Left cardiac atrium (tissue), 4 donors: ENCODE data around the gene TRABD. TPM values are rescaled to one million over a fixed set of nuclear protein-coding genes. Genes with fewer than 3 reads are reported as not detected.
"Not testable (repeated sequence)": the region's sequence is repeated elsewhere in the genome, so short reads cannot be mapped to it uniquely, and the experiment has no call there.

Experiments used
- ATAC-seq, 2 donors: fragments of 200-7000 bp; cut with Tn5 transposase; one replicate each; pipeline ENCODE4 v1.9.1; 2020; ENCODE audit warnings: mild to moderate bottlenecking in 2 of 2, moderate library complexity in 2 of 2
- DNase-seq: peaks from one replicate; pipeline ENCODE4 v3.0.0-alpha.2; 2020
- intact Hi-C, 2 donors: fragments of 100-400 bp; cut with DNase I; formaldehyde crosslinking; loops; one replicate each; pipeline versions ENCODE4 v1.14.1 to v1.15.1; 2022 to 2023
- total RNA-seq, 2 donors: library from RNA; stranded (reverse); fragmentation: NEBNext Ultra II Directional; extraction: Animal tissue kit (Norgen Biotek cat#: 25700); gene quantifications; one replicate each; pipeline ENCODE4 v1.2.1, GENCODE V29; 2021
- donor health status: DM: no; HTN: yes; CAD: no.
- donor health status: DM: no; HTN: yes; CAD: no; lungs with severe emphysema.
- donor health status: DM: yes; HTN: yes; CAD: no.
- donor health status: Dilated cardiomyopathy.

Gene TRABD
- total RNA-seq, 2 donors from 2014 or later, result 19.6 to 26.1 TPM

DNA sequence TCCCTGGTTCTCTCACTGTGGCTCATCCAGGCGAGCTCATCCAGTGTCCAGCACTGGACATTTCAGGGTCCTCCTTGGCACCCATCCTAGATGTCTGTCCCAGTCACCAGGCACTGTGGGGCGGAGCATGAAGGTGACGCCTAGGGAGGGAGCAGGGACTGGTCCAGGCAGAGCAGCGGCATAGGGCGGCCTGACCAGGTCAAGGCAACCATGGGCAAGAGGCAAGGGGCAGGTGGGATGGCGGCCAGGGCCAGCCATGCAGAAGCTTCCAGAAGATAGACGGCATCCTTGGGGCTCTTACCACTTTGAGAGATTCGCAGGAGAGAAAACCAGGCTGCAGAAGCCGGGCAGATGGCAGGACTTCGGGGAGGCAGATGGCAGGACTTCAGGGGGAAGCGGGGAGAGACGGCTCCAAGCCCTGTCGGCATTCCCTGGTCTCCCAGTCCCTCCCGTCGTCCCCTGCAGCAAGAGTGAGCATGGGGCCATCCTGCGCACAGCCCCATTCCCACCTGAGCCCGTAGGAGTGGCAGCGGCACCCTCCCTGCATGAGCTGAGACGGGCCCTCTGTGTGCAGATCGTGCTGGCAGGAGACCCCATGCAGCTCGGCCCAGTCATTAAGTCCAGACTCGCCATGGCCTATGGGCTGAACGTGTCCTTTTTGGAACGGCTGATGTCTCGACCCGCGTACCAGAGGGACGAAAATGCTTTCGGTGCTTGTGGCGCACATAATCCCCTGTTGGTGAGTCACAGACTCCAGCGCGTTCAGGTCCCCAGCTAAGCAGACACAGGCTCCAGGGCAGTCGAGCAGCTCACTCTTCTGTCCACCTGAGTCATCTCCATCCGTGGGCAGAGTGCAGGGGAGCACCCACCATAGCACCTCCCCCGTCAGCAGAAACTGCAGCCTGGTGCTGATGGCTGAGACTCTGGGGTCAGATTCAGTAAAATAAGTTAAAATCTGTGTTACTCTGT, 35.3 kb upstream of the TRABD start:
- ATAC-seq, result no peak
- intact Hi-C loops, result no loop called here
- DNase-seq, result no peak

DNA sequence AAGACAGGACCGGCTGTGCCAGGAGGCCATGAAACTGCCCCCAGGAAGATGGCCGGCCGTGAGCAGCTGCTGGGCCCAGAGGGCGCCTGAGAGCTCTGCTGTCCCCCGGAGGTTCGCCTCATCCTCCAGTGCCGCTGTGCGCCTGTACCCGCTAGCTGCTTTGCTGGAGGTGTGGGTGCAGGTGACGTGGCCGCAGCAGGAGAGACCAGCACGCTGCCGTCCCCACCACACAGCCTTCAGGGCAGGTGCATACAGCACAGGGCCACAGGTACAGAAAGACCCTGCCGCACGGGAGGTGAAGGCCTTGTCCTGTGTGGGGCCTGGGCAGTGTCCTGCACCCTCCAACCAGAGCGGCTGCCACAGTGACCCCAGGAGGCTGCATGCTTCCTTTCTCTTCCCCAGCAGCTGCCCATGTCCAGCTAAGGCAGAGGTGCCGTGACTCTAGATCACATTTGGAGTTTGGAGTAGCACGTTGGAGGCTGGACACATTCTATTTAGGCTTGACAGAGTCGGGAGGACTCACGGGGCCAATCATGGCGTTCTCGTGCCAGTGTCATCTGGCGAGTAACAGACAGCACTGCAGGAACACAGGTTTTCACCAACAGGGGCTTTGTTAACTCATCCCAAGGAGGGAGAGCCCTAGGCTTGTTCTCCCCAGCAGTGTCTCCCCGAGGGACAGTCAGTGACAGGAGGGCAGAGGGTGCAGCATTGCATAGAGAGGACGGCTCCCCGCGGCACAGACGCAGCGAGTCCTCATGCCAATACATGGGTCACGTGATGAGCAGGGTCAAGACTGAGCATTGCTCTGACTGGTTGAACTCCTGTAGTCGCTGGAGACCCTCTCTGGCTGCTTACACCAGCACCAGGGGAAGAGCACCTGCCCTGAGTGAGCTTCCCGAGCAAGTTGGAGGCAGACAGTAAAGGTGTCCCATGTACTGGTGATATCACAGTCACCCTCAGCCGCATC, 33.9 kb upstream of the TRABD start:
- no peak for DNase-seq
- intact Hi-C loops, result no loop called here
- peak in 1 of 2 donors; percentile 56 for ATAC-seq

DNA sequence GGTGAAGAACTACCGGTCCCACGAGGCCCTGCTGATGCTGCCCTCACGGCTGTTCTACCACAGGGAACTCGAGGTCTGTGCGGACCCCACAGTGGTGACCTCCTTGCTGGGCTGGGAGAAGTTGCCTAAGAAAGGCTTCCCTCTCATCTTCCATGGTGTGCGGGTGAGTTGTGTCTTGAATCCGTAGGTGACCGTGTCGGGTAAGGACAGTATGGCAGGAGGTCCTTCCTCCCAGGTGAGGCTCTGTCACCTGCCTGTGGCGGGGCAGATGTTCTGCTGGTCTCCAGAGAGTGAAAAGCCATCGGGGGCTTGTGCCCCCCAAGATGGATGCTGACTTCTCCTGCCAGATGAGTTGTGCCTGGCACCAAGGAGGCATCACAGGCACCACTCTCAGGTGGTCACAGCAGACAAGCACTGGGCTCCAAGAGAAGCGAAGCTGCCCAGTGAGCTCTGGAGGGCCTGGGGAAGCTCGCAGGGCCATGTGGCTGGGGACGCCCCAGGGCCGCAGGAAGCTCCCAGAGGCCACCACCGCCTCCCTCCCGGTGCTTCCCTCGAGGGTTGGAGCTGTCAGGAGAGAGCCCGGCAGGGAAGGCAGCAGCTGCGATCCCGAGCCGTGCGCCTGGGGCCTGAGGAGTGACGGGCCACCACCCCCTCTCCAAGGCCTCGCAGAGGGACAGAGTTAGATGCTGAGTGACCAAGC, 32.5 kb upstream of the TRABD start:
- intact Hi-C loops, result no loop called here
- DNase-seq (no peak), ATAC-seq (no peak)

DNA sequence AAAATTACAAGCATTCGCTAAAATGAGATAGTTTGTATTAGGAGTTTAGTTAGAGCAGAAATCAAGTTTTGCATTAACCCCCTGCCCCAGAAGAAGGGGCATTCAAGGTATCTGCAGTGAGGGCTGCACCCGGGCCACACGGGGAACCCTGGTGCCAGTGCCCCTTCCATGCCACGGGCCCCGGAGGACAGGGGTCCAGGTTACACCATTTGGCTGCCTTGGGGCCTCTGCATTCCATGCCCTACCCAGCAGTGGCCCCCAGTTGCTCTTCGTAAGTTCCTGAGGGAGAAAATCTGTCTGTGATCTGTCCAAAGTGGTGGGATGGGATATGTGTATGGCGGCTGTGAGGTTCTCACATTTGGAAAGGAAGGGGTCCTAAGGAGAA, 32.0 kb upstream of the TRABD start:
- ATAC-seq (no peak), DNase-seq (no peak)
- intact Hi-C loops, result no loop called here

DNA sequence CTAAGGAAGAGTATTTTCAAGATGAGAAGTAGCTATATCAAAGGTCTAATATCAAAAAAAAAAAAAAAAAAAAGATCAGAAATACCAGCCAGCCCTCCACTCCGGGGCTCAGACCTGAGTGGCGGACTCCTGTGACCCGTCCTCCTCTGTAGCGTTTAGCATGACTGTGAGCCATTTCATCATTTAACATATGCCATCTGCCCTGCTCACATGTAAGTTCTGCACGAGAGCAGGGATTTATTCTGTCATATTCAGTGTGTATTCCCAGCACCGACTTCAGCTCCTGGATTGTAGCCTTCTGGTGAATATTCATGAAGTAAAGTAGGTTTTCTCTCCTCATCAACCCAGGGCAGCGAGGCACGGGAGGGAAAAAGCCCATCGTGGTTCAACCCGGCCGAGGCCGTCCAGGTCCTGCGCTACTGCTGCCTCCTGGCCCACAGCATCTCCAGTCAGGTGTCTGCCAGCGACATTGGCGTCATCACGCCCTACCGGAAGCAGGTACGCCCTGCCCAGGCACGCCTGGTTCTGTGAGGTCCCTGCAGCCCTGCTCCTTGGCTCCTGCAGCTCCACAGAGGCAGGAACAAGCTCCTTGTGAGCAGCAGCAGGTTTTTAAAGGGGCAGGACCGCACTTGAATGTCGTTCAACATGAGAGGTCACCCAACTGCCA, 27.9 kb upstream of the TRABD start:
- ATAC-seq (no peak), DNase-seq (no peak)
- intact Hi-C loops, result no loop called here

DNA sequence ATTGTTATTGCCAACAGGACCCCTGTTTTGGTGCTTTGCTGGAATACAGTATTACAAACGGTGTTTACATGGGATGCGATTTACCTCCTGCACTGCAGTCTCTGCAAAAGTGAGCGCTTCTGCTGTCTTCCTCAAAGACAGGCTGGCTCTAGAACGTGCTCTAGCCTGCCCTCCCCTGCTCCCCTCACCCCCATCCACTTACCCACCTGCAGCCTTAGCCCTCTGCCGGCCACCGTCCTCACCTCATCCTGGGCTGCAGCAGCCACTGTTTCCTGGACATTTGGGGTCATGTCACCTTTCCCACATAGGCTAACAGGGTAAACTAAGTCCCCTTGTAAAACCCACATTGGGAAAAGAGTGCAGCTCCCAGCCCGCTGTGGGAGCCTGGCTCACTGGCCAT, 24.8 kb upstream of the TRABD start:
- intact Hi-C loops, result no loop called here
- DNase-seq, result no peak
- no peak for ATAC-seq

DNA sequence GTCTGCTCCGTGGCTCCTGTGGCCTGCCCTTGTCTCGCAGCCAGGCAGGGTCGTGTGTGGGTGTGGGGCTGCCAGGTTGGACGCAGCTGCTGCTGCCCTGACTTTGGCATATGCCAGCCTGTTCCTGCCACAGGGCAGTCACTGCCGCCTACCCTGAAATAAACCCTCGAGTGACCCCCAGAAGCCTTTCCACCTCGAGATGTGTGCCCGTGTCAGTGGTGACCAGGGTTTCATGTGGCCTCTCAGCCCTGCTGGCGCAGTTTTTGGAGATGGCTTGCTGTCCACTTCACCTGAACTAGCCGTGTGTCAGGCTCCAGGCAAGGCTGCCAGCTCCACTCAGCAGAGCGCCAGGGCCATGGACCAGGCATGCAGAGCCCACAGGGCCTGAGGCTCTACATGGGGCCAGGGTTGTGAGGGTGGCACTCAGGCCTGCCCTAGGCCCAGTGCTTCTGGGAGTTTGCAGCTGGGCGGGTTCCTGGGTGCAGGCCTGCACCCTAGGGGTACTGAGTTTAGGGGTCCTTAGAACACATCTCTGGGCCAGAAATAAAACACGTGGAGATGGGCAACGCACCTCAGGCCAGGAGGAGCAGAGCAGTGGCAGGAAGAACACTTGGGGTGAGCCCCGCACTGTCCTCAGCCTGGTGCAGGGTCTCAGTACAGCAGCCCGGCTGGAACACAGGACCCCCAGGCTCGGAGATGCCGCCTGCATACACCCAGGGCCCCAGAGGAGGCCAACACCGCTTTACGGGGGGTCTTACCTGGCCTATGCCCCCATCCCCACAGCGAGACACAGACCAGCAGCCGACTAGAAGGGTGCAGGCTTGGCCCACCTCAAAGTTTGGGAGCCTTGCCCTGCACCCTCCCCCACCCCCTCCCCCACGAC, 24.0 kb upstream of the TRABD start:
- ATAC-seq (no peak), DNase-seq (no peak)
- intact Hi-C loops, result no loop called here

DNA sequence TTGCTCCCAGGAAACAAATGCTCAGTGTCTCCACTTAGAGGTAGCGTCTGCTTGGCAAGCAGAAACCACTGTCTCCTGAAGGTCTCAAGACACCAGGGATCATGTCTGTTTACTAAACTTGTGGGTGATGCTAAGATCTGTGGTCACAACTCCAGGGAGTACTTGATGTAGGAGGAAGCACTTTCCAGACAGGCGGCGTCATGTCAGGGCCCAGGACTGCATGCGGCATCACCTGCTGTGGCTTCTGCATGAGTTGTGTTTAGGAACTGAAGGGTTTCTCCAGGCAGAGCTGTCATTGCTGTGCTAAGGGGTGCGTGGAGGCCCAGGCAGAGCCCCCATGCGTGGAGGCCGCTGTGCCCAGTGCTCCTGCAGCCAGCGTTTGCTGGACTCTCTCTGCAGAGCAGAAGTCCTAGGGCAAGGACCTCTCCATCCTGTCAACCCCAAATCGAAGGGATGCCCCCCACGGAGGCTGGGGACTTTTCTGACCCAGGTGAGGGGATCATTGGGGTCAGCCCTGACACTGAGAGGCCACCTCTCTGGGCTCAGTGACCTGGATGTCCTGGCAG, 23.2 kb upstream of the TRABD start:
- intact Hi-C loops, result no loop called here
- DNase-seq (no peak), ATAC-seq (no peak)

DNA sequence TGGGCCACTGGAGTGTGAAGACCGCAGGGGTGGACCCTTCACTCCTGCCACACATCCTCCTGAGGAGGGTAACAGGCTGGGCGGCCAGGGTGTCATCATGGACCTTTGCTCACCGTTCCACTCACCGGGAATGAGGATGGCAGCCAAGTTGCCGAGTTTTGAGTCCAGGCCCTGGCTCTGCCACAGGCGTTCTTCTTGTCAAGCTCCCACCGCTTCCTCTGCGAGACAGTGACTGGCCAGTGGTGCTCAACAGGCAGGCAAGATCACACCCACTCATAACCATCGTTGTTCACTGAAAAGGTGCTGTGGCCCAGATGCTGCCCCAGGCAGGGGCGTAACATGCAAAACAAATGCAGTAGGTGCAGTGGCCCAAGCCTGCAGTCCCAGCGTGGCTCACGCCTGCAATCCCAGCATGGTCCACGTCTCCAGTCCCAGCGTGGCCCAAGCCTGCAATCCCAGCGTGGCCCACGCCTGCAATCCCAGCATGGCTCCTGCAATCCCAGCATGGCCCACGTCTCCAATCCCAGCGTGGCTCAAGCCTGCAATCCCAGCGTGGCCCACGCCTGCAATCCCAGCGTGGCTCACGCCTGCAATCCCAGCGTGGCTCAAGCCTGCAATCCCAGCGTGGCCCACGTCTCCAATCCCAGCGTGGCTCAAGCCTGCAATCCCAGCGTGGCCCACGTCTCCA, 20.1 kb upstream of the TRABD start:
- ATAC-seq (no peak), DNase-seq (no peak)
- intact Hi-C loops, result no loop called here

DNA sequence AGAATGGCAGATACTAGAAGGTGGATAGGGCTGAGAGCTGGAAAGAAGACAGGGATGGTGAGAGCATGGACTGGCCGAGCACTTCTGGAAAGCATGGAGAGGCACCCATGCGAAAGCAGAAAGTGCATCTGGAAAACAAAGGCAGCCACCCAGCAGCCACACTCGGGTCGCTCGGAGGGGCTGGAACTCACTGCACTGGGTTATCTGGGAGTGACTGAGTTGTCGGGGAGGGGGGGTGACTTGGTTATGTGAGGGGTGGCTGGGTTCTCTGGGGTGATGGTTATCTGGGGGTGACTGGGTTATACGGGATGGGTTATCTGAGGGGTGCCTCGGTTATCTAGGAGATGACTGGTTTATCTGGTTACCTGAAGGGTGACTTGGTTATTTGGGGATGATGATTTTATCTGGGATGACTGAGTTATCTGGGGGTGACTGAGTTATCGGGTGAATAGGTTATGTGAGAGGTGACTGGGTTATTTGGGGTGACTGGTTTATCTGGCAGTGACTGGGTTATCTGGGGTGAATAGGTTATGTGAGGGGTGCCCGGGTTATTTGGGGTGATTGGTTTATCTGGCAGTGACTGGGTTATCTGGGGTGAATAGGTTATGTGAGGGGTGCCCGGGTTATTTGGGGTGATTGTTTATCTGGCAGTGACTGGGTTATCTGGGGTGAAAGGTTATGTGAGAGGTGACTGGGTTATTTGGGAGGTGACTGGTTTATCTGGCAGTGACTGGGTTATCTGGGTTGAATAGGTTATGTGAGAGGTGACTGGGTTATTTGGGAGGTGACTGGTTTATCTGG, 17.8 kb upstream of the TRABD start:
- ATAC-seq, result no peak
- DNase-seq, result no peak
- intact Hi-C loops, result no loop called here

DNA sequence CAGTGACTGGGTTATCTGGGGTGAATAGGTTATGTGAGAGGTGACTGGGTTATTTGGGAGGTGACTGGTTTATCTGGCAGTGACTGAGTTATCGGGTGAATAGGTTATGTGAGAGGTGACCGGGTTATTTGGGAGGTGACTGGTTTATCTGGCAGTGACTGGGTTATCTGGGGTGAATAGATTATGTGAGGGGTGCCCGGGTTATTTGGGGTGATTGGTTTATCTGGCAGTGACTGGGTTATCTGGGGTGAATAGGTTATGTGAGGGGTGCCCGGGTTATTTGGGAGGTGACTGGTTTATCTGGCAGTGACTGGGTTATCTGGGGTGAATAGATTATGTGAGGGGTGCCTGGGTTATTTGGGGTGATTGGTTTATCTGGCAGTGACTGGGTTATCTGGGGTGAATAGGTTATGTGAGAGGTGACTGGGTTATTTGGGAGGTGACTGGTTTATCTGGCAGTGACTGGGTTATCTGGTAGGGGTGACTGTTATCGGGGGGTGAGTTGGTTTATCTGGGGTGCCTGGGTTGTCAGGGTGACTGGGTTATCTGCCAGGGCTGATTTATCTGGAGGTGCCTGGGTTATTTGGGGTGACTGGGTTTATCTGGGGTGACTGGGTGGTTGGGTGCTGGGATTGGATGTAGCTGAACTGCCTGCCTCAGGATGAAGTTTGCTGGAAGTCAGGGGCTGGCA, 17.1 kb upstream of the TRABD start:
- ATAC-seq, DNase-seq, intact Hi-C loops: not testable (repeated sequence)

DNA sequence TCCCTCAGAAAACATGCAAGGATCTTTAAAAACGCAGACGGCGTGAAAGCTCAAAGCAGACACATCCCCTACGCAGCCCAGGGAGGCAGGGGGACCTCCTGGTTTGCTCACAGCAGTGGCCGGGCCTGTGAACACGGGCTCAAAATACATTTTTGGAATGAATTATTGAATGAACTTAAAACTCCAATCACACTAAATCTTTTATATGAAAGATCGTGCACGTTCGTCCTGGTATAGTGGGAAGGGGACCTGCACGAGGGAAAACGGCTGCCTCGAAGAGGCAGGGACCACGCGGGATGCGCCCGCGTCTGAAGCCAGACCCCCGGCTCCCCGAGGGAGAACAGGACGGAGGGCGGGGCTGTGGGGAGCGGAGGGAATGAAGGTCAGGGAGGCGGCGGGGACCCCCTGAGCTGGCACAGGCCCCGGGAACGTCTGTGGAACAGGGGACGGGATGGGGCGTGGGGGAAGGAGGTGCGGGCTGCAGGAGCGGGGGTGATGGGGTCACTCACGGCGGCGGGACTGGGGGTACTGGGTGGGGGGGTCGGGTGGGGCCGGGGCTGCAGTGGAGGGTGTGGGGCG, 16.4 kb upstream of the TRABD start:
- ATAC-seq, result no peak
- intact Hi-C loops, result no loop called here
- DNase-seq, result no peak

DNA sequence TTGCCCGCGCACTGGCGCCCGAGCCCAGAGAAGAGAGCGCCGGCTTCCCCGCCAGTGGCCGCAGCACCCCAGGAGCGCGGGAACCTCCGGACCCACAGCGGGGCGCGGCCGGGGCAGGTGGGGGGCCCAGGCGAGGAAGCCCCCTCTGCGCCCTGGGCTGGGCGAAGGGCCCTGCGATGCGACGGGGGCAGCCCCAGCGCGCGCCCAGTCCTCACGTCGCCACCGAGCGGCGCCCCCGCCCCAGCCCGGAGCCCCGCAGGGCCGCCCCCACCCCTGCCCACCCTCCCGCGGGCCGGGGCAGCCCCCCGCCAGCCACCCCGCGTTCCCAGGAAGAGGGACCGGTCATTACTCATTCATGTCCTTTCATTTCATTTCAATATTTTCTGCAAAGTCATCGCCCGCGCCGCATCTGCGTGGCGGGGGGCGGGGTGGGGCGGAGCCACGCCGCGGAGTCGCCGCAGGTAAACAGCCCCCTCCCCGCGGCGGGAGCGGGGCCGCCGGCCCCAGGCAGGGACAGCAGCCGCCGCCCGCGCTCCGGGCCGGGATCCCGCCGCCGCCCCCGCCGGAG, 15.9 kb upstream of the TRABD start:
- no peak for DNase-seq
- intact Hi-C loops, result no loop called here
- peak; percentile 11 to 18 for ATAC-seq

DNA sequence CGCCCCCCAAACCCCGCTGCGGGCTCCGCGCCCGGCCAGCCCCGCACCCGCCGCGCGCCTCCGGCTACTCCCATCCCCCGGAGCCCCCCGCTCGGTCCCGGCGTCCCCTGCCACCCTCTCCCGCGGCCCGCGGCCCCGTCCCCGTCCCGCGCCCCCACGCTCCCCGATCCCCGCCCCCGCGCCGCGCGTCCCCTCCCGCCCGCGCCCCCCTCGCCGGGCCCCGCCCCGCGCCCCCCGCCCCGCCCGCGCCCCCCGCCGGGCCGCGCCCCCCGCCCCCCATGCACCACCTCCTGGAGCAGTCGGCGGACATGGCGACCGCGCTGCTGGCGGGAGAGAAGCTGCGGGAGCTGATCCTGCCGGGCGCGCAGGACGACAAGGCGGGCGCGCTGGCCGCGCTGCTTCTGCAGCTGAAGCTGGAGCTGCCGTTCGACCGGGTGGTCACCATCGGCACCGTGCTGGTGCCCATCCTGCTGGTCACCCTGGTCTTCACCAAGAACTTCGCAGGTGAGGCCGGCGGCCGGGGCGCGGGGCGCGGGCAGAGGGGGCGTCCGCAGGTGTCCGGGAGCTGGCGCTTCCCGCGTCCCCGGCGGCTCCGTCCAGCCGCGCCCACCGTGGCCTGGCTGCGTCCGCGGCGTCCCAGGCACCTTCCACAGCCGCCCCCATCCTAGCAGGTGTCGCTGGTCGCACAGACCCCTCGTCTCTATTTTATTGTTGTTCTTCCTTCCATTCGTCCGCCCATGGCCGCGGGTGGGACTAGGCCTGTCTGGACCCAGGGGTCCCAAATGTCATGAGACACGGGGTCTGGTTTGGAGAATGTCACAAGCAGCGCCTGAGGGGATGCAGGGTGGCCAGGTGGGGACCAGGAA, 15.0 kb upstream of the TRABD start, which contains the start of gene PANX2:
PANX2 (plus strand) TSS at position 279 of the 866 bp plus-strand sequence; CDS start at position 279, 0 bp downstream.
- no peak for DNase-seq
- intact Hi-C loops, result no loop called here

More for the DNA sequence above, 15.0 kb upstream of the TRABD start, which contains the start of gene PANX2:
- ATAC-seq, result no peak
